CD4-positive, alpha-beta T cell treated with Interleukin-4 for 4 hours (primary cell): ENCODE measurements around the gene DOCK3.
"Not testable (repeated sequence)": the region's sequence is repeated elsewhere in the genome, so short reads cannot be mapped to it uniquely, and the experiment has no call there.

ENCODE experiments used
- DNase-seq: peaks from one replicate; pipeline ENCODE4 v3.0.0-alpha.2; 2020

DOCK3 gene

DNA sequence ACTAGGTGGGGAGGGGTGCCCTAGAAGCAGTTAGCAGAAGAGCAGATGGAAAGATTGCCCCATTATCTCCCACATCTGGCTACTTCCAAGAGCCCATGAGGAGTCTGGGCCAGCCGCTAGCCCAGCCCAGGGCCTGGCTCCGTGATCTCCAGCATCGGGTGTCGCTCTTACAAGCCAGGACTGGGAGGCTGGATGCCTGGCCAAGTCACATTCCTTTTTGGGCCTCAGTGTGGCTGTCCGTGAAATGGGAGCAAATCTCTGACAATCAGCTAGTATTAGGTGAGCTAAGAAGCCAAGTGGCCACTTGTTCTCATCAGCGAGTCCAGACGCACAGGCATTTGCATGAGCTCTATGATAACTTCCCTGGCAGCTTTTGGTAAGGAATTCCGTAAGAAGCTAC lies 23.3 kb upstream of the DOCK3 start:
- DNase-seq: no peak

GRCh38 chr3:50651920-50652529 lies 22.7 kb upstream of the DOCK3 start:
- DNase-seq: no peak

GRCh38 chr3:50652709-50653108 lies 22.0 kb upstream of the DOCK3 start:
- peak; percentile 46 for DNase-seq

DNA sequence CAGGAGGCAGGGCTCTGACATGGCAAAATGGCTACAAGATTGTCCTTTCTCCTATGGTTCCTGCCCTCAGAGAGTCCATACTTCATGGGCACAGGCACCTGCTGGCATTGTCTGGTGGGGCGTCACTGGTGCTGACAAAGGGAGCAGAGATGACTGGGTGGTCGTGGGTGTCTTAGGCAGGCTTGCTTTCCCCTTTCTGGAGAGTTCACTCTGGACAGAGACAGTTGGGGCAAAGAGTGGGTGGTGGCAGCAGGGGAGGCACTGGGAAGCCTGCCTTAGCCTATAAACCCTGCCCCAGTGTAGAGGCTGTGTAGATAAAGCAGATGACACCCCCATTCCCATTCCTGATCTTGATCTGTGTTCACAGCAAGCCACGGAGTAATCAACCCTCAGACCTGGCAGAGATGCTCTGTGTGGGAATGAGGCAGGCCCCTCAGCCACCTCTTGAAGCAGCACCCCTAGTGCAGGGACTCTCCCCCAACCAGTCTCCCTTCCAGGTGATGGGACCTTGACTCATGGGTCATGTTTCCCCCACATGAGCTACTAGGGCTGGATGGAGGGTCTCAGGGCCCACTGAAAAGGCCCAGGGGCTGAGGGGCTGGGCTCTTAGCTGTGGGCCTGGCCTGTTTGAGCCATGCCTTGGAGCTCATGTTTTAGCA lies 20.7 kb upstream of the DOCK3 start:
- no peak for DNase-seq

GRCh38 chr3:50655009-50655830 lies 19.5 kb upstream of the DOCK3 start:
- DNase-seq: no peak

DNA sequence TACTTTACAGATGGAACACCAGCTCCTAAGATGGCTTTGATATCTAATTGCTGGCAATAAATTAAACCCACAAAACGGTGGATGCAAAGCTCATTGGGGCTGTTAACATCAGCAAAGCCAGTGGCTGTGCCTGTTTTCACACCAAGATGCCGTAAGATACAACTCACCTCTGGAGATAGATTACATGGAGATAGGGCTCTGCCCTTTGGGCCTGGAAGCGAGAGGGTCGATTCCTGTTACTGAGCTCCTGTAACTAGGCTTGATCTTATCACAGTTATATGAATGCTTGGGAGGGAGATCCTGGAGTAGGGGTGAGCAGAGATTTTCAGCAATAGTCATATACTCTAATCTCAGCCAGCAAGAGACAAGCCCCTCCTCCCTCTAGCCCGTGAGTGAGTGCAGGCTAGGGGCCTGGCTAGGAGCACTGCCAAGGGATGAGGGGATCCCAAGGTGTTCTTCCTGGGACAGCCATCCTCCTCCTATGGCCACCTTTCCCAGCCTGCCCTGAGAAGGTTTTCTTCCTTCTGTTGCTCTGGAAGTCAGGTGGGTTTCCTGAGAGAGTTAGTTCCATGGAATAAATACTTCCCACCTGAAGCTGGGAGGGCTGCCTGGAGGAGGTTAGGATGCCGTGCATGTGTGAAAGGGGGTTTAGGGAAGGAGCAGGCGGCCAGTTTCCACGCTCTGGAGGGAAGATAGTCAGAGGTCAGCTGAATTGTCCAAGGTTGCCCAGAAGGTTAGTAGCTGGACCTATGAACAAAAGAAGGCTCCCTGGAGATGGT lies 18.1 kb upstream of the DOCK3 start:
- no peak for DNase-seq

DNA sequence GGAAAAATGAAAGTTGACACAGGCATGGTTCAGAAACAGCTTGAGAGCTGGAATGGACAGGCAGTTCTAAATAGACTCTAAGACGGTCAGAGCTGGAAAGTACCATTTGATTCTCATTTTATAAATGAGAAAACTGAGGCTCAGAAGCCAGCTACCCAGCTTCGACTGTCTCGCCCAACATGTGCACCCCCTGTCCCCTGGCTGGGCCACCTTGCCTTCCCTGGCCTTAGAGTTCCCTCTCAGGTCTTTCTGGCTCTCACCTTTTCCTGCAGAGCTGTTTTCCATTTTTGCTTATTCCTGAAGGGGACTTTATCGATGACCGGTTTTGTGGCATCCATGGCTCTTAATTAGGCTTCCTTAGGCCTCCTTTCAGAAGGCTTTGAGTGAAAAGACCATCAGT lies 17.3 kb upstream of the DOCK3 start:
- DNase-seq: no peak

- no peak for DNase-seq
Observed at GRCh38 chr3:50657816-50658215, 16.9 kb upstream of the DOCK3 start.

DNA sequence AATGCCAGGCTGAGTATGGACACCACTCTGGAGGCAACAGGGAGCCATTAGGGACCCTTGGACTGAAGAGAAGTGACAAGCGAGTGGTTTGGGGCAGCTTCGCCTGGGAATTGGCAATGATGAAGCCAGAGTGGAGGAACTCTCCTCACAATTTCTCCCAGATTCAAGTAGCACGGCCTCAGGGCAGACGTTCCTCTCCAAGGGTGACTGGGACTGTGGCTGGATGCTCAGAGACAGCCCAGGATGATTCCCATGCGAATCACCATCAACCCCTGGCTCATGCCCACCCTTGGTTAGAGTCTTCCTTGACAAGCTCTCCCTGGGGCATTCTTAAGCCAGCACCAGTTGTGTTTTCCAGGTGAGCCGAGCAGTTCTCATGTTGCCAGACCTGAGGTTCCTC lies 16.3 kb upstream of the DOCK3 start:
- DNase-seq: no peak

DNA sequence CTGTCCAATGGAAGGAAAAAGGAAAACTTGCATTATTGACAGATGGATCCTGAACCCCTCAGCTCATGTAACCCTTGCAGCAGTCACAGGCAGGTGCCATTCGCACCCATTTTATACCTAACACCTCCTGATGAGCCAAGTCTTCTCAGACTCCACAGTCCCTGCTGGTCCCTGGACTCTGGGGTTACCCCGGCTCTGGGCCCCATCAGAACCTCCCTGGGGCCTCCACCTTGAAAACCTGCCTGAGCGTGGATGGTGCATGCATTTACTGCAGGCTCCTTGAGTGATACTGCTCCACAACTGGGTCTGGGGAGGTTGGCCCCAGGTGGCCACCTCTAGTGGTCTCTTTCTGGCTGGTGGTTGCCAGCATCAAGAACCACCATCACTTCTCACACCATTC lies 15.9 kb upstream of the DOCK3 start:
- DNase-seq: no peak

DNA sequence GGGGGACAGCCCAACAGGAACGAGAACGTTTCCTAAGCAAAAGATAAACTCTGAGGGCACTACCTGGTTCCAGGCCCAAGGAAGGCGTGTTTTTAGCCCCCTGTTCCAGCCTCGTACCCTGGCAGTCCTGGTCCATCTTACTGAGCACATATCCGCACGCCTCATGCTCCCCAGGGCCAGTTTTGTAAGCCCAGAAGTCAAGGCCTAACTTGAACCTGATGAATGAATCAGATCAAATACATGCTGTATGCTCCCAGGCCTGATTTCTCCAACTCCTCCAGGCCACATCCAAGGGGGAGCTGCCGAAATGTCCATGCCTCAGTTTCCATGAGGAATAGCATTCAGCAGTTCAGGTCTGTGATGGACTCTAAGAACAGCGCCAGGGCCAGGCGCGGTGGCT lies 14.3 kb upstream of the DOCK3 start:
- no peak for DNase-seq

GRCh38 chr3:50661321-50661837 lies 13.3 kb upstream of the DOCK3 start:
- no peak for DNase-seq

- DNase-seq: no peak
Observed at GRCh38 chr3:50662408-50662807, 12.3 kb upstream of the DOCK3 start.

- no peak for DNase-seq
Observed at GRCh38 chr3:50665081-50665840, 9.5 kb upstream of the DOCK3 start.

- not testable (repeated sequence) for DNase-seq
Observed at GRCh38 chr3:50665841-50666115, 8.9 kb upstream of the DOCK3 start.

DNA sequence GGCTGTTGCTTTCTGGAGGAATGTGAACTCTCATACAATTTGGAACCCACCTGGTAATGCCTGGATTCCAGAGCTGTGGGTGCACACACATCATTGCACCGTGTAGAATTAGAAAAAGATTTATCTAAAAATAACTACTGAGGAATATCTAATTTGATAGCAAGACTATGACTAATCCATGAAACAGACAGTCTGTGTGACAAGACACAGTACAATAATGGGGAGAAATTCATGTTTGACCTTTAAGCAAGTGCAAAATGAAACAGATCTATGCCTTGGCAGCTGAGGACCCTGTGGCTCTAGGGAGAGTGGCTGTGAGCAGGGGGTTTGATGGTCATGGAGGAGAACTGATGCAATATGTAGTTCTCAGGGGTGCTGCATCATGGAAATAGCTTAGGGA lies 7.9 kb upstream of the DOCK3 start:
- no peak for DNase-seq

- DNase-seq: no peak
Observed at GRCh38 chr3:50671331-50671730, 3.4 kb upstream of the DOCK3 start.

DNA sequence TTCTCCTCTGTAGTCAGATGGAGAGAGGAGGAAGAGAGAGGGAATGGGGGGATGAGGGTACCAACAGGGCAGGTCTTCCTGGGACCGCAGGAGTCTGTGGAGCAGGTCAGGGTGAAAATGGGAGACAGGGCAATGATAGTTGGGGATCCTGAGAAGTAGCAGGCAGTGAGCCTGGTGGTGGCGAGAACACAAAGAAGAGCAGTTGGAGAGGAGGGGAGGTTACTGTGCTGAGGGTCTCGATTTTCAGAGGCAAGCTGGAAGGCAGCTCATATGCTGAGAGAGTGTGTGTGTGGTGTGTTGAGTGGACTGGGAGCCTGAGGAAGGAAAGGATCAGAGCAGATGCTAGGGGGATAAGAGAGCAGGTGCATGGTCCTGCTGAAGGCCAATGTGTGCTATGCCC lies 2.1 kb upstream of the DOCK3 start:
- no peak for DNase-seq

GRCh38 chr3:50673931-50674330 lies 796 bp upstream of the DOCK3 start:
- no peak for DNase-seq

DNA sequence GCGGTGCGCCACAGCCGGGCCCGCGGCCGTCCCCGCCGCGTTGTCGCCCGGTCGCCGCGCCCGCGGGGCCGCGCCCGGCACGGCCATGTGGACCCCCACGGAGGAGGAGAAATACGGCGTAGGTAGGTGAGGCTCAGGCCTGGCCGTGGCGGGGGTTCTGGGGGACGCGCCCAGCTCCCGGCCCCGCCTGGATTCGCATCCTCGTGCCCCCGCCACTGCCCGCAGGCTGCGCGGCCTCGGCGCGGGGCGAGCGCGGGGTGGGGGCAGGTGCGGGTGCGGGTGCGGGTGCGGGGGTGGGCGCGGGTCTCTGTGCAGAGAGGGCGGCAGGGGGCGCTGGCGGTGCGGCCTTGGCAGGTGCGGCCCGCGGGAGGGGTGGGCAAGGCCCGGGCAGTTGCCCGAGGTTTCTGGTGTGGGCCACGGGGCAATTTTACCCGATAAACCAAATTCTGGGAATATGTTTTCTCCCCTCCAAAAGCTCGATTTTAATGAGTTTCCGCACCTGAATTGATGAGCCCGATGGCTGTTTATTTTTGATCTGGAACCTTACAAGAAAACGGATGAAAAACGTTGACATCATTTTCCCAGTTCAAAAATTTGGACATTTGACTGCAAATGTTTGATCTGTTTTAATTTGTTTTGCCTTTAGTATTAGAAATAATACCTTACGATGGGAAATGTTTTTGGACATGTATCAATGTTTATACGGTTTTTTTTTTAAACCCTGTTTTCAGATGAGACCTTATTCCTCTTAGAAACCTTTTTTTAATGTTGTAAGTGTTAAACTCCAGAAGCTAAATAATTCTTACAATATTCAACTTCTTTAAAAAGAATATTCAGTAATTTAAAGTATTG lies 678 bp downstream of the DOCK3 start:
- DNase-seq: peak; percentile 28

DNA sequence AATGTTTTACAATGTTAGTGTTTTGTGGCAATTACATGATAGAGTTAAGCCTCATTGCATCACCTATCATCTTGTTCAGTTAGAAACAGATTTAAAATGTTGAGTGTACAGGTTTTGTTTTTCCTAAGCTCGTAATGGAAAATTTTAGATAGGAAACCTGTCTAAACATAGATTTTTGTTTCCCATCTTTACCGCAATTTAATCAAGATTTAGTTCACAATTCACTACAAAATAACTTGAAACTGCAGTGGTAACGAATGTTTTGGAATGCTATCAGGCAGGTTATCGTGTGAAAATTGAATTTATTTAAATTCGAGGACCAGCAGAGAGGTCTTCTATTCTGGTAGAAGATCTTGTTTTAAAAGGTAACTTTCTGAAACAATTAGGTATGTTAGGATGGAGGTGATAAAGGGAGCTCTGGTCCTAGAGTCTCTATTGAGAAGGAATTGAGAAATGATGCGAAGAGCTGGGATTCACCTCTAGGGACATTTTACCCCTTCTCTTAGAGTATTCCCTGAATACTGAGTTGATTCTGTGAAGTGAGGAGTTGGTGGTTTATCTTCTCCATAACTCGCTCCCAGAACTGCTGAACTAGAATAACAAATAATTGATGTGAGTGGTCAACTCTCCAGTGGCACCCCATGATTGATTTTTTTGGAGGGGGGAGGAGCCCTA lies 1.4 kb downstream of the DOCK3 start:
- no peak for DNase-seq
